T-helper 1 cell (primary cell): ENCODE data around the gene SLMAP.

Experiments
- DNase-seq, 5 donors: peaks; one replicate each; pipeline ENCODE4 v3.0.0-alpha.2; 2012 to 2020

SLMAP gene

GRCh38 chr3:57900786-57901185 lies 144.7 kb downstream of the SLMAP start:
- DNase-seq: no peak

- DNase-seq: no peak
These were observed 147.2 kb downstream of the SLMAP start for GRCh38 chr3:57903124-57903890.

GRCh38 chr3:57910990-57911389 lies 154.9 kb downstream of the SLMAP start:
- peak in 2 of 5 donors; percentile 3 to 10 for DNase-seq

- DNase-seq: no peak
These were observed 155.5 kb downstream of the SLMAP start for GRCh38 chr3:57911593-57911992.

GRCh38 chr3:57917601-57918000 lies 161.5 kb downstream of the SLMAP start:
- no peak for DNase-seq

GRCh38 chr3:57918123-57918837 lies 162.2 kb downstream of the SLMAP start:
- no peak for DNase-seq

- DNase-seq: no peak
These were observed 163.9 kb downstream of the SLMAP start for GRCh38 chr3:57919987-57920386.

- no peak for DNase-seq
These were observed 167.0 kb downstream of the SLMAP start for GRCh38 chr3:57923101-57923500.

GRCh38 chr3:57923752-57924151 lies 167.6 kb downstream of the SLMAP start:
- no peak for DNase-seq

- no peak for DNase-seq
These were observed 171.1 kb downstream of the SLMAP start for GRCh38 chr3:57927166-57927565.

- DNase-seq: no peak
These were observed 171.8 kb downstream of the SLMAP start for GRCh38 chr3:57927916-57928315.

GRCh38 chr3:57928511-57928910 lies 172.4 kb downstream of the SLMAP start:
- no peak for DNase-seq

- DNase-seq: no peak
These were observed 173.9 kb downstream of the SLMAP start for GRCh38 chr3:57929988-57930387.

GRCh38 chr3:57933602-57934001 lies 177.5 kb downstream of the SLMAP start:
- no peak for DNase-seq

- DNase-seq: no peak
These were observed 178.3 kb downstream of the SLMAP start for GRCh38 chr3:57934373-57934772.

GRCh38 chr3:57935539-57935938 lies 179.4 kb downstream of the SLMAP start:
- no peak for DNase-seq

GRCh38 chr3:57937092-57937491 lies 181.0 kb downstream of the SLMAP start:
- DNase-seq: no peak

- no peak for DNase-seq
These were observed 183.7 kb downstream of the SLMAP start for GRCh38 chr3:57939775-57940174.

GRCh38 chr3:57942388-57942787 lies 186.3 kb downstream of the SLMAP start:
- DNase-seq: no peak

- DNase-seq: no peak
These were observed 186.8 kb downstream of the SLMAP start for GRCh38 chr3:57942872-57943283.

- DNase-seq: no peak
These were observed 187.7 kb downstream of the SLMAP start for GRCh38 chr3:57943525-57944495.

GRCh38 chr3:57946970-57947381 lies 190.9 kb downstream of the SLMAP start:
- DNase-seq: no peak

GRCh38 chr3:57948080-57948671 lies 192.1 kb downstream of the SLMAP start:
- no peak for DNase-seq
